HG02970 (cell line): ENCODE data around the gene TSPO2.

Source experiments
- ATAC-seq: cut with Tn5 transposase; IDR thresholded peaks from one replicate; pipeline ENCODE4 v1.9.1; 2021; ENCODE audit warnings: mild to moderate bottlenecking, moderate library complexity, moderate number of reproducible peaks; ENCODE audit not compliant: unreplicated experiment, low FRiP score

TSPO2 gene

DNA sequence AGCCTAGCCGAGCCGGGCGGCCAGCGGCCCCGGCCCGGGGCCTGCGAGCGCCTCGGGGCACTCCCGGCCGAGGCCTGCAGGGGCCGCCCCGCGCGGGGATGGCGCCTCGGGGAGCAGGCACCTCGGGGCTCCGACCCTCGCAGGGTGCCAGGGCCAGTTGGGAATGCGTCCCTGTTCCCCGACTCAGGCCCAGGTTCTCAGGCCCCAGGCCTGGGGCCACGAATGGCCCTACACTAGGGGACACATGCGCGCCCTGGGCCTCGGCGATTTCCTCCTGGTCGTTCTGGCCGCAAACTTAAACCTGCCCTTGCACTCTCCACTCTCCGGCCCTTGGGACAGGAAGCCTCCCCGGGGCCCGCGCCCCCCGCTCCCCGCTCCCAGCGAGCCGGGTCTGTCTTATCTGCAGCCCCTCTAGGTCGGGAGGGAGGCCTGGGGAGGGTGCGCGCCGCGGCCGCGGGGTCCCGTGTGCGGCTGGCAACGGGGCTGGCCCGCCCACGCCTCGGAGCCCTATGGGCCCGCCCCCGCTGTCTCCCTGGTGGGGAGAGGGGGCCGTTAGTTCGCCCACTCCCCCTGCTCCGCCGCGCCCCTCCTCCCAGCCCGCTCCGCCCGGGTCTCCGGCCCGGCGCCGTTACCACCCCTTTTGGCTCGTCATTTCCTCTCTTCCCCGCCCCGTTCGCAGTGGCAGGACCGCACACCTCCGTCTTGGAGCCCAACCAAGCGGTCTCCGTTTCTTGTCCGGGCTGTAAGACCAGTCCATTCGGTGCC is 31.1 kb downstream of the TSPO2 start:
- peak; percentile 10 for ATAC-seq

DNA sequence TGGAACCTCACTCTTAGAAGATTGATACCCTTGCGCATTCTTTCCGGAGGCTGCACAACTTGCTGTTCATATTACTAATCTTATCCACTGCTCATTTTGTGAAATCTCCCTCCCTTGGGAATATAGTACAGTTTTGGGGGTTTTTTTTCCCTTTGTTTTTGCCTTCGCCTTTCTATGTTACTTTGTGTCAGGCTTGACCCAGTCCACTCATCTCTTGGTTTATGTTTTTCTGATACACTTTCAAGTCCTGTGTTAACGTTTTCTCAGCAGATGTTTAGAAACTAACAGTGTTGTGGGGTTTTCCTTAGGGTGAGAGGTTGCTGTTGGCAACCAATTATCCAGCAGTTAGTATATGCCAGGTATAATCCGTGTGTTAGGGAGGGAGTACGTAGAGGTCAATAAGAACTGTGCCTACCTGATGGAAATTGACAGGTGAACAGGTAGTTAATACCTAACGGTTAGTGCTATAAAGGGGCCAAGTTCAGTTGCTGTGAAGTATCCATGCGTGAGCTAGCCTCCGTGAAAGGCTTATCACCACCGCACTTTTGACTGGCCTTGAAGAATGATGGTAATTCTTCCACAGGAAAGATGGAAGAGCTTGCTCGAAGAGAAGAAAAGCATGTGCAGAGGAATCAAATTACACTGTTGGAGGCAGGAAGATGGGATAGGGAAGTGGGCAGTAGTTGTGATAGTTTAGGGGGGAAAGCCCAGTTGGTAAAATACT is 31.9 kb downstream of the TSPO2 start:
- no peak for ATAC-seq

DNA sequence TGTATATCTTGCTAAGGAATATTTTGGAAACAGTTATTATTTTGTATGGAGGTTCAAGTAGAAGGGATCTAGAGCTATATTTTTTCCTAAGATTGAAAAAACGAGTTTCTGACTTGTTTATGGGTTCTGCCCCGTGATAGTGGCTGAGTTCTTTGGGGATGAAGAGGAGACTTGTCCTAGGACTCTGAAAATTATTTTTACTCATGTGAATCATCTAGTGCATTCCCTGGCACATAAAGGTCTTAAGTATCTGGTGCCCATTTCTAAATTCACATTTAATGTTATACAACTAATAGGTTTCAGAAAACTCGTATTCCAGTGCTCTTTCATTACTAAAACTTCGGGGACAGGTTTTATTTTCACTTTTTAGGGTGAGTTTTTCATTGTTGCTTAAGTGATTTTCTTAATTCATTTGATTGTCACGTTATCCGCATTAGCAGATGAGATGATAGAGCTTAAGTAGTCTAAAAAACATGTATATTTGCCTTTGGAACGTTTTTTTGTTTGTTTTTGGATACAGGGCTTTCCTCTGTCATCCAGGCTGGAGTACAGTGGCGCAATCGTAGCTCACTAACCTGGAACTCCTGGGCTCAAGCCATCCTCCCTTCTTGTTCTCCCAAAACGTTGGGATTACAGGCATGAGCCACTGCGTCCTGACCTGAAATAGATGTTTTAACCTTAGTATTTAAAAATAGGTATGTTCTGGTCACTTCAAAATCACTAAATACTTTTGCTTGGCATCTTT is 32.6 kb downstream of the TSPO2 start:
- no peak for ATAC-seq

DNA sequence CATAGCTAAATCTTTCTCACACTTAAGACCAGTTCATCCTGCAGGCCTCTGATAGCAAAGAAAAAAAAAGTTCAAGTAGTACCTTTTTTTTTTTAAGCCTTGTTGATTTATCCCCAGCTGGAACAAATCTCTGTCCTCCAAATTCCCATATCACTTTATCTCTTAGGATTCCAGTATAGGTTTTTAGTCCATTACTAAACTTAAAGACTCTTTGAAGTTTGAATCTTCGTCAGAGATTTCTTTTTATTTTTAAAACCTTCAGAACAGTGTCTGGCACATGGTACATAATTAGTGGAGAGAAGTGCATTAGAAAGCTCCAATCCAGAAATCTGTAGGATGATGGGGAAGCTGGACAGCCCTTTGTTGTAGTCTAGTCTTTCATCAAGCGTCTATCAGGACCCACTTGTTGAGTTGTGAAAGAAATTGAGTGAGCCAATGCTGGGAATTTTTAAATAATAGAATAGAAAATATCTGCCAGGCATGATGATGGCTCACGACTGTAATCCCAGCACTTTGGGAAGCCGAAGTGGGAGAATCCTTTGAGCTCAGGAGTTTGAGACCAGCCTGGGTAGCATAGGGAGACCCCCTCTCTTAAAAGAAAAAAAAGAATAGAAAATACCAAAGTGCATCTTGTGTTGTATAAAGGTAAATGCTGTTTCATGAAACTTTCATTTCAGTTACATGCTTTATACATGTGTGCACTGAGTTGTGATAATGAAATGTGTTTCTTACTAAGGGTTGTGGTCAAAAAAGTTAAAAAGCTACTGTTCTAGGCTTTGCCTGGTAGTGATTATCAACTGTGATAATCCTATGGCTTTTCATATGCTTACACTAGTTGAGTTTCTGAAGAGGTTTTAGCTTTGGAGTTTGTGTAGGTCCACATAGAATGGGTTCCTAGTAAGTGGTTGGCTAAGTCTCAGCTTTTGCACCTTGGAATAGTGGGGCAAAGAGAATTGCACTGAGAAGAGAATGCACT is 33.7 kb downstream of the TSPO2 start:
- ATAC-seq = no peak

DNA sequence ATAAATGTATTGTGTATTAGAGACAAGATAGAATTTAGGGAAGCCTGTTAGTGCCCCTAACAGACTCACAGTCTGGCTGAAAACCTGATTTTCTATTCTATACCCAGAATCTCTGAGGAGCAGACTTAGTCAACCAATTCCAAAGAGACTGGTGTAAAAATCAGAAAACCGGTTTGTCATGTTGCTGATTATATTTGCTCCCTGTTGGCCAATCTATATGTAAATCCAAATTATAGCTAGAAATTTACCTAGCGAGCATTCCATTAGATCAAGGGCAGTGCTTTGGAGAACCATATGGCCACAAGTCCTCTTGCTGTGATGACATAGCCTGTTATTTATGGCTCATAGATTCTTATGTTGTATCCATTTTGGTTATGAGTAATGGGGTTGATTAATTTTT is 35.3 kb downstream of the TSPO2 start:
- ATAC-seq = no peak

DNA sequence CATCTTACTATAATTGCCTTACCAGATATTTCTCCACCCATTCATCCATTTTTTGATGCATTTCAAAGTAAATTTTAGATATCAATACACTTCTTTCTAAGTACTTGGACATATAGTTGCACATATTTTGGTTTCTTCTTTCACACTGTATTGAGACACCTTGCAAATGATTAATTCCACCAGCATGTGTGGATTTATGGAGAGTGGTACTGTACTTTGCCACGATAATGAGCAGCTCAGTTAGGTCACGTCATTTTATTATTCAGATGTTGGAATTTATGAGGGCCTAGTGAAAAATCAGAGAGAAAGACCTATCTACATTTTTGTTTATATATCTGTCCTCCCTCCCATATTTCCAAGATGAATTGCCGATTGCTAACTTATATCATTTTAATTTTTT is 35.8 kb downstream of the TSPO2 start:
- no peak for ATAC-seq

DNA sequence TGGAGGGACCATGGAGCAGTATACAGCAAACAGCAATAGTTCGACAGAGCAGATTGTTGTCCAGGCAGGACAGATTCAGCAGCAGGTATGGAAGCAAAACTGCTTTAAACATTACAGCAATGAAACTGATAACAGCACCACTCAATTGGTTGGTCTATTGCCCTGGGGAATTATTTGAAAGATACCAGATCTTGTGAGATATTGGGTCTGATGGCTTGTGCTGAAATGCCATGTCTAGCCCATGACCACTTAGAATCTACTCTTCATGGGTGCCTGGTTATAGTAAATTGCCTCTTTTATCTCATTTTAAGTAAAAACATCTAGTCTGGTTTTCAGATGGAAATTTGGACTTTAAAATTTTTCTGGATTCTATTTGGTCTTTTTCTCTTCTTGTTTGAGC is 36.8 kb downstream of the TSPO2 start:
- ATAC-seq = no peak

DNA sequence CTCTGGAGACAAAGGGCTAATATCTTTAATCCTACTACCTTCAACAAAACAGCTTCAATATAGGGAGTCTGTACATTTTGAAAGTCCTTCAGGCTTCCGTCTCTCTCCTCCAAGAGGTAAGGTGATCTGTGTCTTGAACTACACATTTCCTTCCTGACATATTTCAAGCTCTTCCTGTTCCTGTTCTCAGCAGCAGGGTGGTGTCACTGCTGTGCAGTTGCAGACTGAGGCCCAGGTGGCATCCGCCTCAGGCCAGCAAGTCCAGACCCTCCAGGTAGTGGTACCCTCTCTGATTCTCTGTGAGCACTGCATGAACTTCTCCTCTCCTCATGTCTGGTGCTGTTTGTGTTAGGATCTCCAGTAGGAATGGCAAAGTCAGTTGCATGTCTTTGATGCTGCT is 38.4 kb downstream of the TSPO2 start:
- no peak for ATAC-seq

DNA sequence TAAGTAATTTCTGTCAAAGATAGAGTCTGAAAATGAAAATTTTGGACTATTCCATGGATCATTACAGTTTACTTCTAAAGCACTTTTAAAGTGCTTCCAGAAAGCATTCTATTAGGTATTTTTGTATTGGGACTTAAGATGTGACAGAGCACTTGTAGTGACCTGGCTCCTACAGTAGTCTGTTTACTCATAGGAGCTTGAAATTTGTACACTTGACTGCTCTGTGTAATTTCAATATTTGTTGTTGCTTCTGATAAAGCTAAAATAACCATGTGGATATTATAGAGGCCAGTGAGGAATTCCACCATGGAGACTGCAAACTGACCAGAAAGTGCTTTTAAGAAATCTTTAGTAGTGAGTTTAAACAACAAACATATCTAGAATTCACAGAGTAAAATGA is 40.8 kb downstream of the TSPO2 start:
- ATAC-seq = no peak

DNA sequence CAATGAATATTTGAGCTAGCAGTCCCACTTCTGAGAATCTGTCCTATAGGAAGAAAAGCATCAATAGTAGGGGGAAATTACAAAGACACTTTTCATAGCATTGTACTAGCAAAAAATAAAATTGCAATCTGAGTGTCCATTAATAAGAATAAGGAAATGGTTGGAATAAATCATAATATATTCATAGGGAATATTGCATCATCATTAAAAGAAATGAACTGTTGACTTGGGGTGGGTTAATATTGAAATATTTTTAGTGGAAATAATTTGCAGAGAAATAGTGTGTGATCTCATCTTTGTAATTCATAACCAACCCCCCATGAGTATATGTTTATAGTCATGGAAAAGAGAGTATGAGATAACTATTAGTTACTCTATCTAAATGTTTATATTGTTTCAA is 42.9 kb downstream of the TSPO2 start:
- ATAC-seq = no peak

DNA sequence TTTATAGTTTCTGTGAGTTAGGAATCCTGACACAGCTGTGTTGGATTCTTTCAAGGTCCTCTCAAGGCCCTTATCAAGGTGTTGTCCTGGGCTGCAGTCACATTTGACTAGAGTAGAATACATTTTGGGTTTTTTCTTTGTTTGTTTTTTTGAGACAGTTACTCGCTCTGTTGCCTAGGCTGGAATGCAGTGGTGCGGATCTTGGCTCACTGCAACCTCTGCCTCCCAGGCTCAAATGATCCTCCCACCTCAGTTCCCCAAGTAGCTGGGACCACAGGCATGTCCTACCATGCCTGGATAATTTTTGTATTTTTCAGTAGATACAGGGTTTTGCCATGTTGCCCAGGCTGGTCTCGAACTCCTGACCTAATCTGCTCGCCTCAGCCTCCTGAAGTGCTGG is 46.2 kb downstream of the TSPO2 start:
- ATAC-seq = no peak

DNA sequence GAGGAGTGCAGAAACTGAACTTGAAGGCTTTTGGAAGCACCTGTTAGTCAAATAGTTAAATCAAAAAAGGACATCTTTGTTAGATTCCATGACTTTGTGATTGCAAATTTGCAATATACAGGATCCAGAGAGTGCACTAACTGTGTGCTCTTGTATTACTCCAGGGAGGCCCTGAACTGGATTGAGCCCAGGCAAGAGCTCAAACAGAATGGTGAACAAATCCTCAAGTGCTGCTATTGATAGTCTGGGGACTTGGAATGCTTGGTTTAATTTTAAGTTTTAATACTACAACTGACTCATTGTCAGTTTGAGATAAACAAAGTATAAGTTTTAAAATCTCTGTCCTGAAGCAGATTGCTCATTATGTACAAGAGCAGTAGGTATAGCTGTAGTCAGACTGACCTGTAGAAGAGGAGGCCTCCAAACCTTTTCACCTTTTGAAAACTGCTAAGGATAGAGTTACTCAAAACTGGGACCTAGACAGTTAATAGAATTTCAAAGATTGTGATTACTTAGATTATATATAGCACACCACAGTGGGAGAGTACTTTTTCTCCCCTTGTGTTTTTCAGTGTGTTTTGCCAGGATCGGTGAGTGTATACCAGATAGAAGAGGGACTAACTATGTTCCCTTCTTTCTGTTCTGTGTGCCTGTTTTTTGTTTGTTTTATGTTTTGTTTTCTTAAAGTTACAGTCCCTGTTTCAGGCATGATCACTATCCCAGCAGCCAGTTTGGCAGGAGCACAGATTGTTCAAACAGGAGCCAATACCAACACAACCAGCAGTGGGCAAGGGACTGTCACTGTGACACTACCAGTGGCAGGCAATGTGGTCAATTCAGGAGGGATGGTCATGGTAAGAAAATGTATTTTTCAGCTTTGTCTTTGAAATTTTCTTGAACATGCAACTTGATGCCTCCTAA is 48.8 kb downstream of the TSPO2 start:
- ATAC-seq = no peak

DNA sequence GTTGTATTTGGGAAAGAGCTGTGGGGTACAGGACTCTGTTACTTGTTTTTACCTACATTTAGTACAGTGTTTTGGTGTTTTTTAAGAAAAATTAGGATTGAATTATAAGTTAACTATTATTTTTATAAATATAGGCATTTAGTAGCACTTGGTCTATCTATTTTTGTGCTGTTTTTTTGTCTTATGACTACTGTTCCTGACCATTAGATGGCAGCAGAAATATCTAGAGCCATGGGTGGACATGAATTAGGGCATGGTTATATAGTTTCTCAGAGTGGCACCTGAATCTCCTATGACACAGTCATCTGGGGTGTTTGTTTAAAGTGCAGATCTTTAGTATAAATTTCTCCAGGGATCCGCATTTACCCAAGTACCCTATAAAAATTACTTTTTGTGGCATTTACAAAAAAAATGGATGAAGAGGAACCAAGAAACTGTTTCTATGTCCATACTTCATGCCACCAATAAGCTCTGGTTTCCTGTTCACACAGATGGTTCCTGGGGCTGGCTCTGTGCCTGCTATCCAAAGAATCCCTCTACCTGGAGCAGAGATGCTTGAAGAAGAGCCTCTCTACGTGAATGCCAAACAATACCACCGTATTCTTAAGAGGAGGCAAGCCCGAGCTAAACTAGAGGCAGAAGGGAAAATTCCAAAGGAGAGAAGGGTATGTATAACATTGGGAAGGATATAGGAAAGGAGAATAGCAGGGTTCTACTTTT is 50.3 kb downstream of the TSPO2 start:
- ATAC-seq = no peak

DNA sequence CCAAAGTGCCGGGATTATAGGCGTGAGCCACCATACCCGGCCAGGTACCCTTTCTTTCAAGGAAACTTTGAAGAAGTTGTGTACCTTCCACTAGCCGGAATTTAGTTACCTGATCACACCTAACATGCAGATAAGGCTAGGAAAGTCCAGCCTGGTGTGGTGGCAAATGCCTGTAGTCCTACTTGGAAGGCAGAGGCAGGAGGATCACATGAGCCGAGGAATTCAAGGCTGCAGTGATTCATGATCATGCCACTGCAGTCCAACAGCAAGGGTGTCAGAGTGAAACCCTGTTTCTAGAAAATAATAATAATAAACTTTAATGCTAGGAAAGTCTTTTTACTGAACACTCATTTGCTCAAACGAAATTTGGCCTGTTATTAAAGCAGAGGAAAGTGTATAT is 51.5 kb downstream of the TSPO2 start:
- ATAC-seq = no peak
